Calu3 (cell line): ENCODE results near the gene MESP1. TPM values are rescaled to one million over a fixed set of nuclear protein-coding genes. Genes with fewer than 3 reads are reported as not detected.

Experiments
- BruUV-seq: library from RNA; stranded (reverse); fragments of 400-500 nt; replicated peaks from 2 replicates; lab custom pipeline; 2021; lab: Mats Ljungman, UMichigan
- CTCF ChIA-PET: fragments of 300-600 bp; sonication (Branson Sonifier 250); formaldehyde crosslinking; loops from one replicate; lab custom pipeline; 2022; ENCODE audit warnings: antibody characterized with exemption; lab: Charles Lee
- DNase-seq: peaks from one replicate; pipeline ENCODE4 v3.0.0; 2022
- H3K27ac Mint-ChIP-seq: one replicate; pipeline ENCODE4 v1.8.0; 2022; ENCODE audit warnings: mixed read lengths; ENCODE audit not compliant: unreplicated experiment
- H3K27me3 Mint-ChIP-seq: one replicate; pipeline ENCODE4 v1.8.0; 2022; ENCODE audit warnings: mixed read lengths; ENCODE audit not compliant: unreplicated experiment
- H3K36me3 Mint-ChIP-seq: one replicate; pipeline ENCODE4 v1.8.0; 2022; ENCODE audit warnings: mild to moderate bottlenecking, moderate library complexity, mixed read lengths; ENCODE audit not compliant: insufficient read depth, unreplicated experiment
- H3K4me1 Mint-ChIP-seq: one replicate; pipeline ENCODE4 v1.8.0; 2022; ENCODE audit warnings: mild to moderate bottlenecking, low read depth, mixed read lengths; ENCODE audit not compliant: unreplicated experiment
- H3K4me3 Mint-ChIP-seq: one replicate; pipeline ENCODE4 v1.8.0; 2022; ENCODE audit warnings: mild to moderate bottlenecking, low read depth, moderate library complexity, mixed read lengths; ENCODE audit not compliant: unreplicated experiment
- H3K9me3 Mint-ChIP-seq: one replicate; pipeline ENCODE4 v1.8.0; 2022; ENCODE audit warnings: low read depth, mixed read lengths; ENCODE audit not compliant: unreplicated experiment
- CTCF ChIP-seq: fragments of 200-600 bp; IDR thresholded peaks from one replicate; pipeline ENCODE4 v1.8.0; 2022; ENCODE audit warnings: antibody characterized with exemption; ENCODE audit not compliant: unreplicated experiment
- intact Hi-C: fragments of 100-400 bp; cut with micrococcal nuclease; formaldehyde crosslinking; loops from one replicate; pipeline ENCODE4 v1.10.0; 2022; ENCODE audit not compliant: unreplicated experiment
- total RNA-seq: library from RNA; stranded (reverse); gene quantifications from 2 replicates; pipeline ENCODE4 v1.2.3, GENCODE V29; 2022

MESP1 gene
- total RNA-seq, 1 experiment from 2014 or later, result 5.3 TPM

GRCh38 chr15:89704411-89704810 lies 46.6 kb downstream of the MESP1 start:
- no TSS peak for BruUV-seq
- Mint-ChIP-seq H3K27ac (no peak overlapping the region), H3K4me3 (no peak overlapping the region), H3K36me3 (no peaks in the 10 kb centered on the region), H3K9me3 (no peaks in the 10 kb centered on the region), H3K4me1 (no peaks in the 10 kb centered on the region), H3K27me3 (peaks cover 52% of the 10 kb centered on the region)
- intact Hi-C loops, result no loop called here
- no peak for TF ChIP-seq CTCF
- CTCF ChIA-PET, result no interaction called here
- DNase-seq, result no peak

Other genes starting within 250 kb of the MESP1 start
- gene TICRR, start 175.8 kb downstream of the MESP1 start, total RNA-seq, result 41.7 and 45.2 TPM in 2 replicates
- gene KIF7, start 95.8 kb downstream of the MESP1 start, total RNA-seq, result 1.4 and 1.7 TPM in 2 replicates
- 0.35 and 0.37 TPM in 2 replicates for gene PLIN1, start 71.9 kb downstream of the MESP1 start, total RNA-seq
- 6.7 and 8.0 TPM in 2 replicates for gene PEX11A, start 60.5 kb downstream of the MESP1 start, total RNA-seq
- gene WDR93, start 60.4 kb downstream of the MESP1 start, total RNA-seq, result not detected in 2 replicates
- gene MESP2, start 25.1 kb upstream of the MESP1 start, total RNA-seq, result not detected in 2 replicates
- 0.68 and 1.8 TPM in 2 replicates for gene ANPEP, start 63.6 kb upstream of the MESP1 start, total RNA-seq
- 46.2 and 51.9 TPM in 2 replicates for gene AP3S2, start 142.7 kb upstream of the MESP1 start, total RNA-seq
- gene ARPIN, start 161.7 kb upstream of the MESP1 start, total RNA-seq, result 19.1 and 20.1 TPM in 2 replicates